Dermis blood vessel endothelial cell (primary cell): ENCODE data around the gene ZBTB18. TPM values are rescaled to one million over a fixed set of nuclear protein-coding genes. Genes with fewer than 3 reads are reported as not detected.
A peak's percentile ranks its signal among the peaks of the same experiment; 100 is the strongest.

ENCODE experiments used
- DNase-seq: peaks from one replicate; pipeline ENCODE4 v3.0.0; 2010
- total RNA-seq: library from RNA; depleted of rRNA; stranded (reverse); fragments of >200 nt; gene quantifications from 2 replicates; pipeline ENCODE4 v1.2.3, GENCODE V29; 2014

The ZBTB18 gene
- total RNA-seq, 1 donor from 2014 or later: 41.0 TPM

GRCh38 chr1:244064621-244065020 is 13.5 kb downstream of the ZBTB18 start:
- no peak for DNase-seq

DNA sequence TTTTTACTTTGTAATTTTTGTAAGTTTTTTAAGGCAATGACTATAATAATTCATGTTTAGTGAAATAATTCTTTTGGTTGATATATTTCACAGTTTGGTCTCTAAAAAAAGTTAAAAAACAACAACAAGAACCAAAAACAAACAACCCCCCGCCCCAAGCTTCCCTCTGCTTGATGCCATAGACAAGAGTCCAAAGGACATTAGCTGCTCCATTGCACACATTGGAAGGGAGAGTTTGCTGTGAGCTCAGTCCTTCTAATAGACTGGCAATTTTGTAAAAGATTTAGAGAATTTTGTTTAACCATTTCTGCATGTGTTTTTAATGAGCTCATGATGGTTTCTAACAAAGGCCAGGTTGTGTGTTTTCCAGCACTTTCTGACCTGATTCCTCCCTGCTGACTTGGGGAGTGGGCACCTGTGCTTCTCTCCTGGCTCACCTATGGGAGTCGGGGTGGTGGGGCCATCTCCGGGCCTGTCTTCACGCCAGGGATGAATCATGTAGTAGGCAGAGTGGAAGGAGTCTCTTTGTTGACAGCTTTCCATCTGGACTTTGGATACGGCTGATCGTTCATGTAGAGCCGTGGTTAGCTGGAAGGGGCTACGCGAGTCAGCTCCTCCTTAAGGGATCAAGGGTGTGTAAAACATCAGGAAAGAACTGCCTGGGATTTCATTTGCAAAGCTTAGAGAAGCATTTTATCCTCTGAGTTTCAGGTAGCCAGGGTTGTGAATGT is 14.1 kb downstream of the ZBTB18 start:
- no peak for DNase-seq

DNA sequence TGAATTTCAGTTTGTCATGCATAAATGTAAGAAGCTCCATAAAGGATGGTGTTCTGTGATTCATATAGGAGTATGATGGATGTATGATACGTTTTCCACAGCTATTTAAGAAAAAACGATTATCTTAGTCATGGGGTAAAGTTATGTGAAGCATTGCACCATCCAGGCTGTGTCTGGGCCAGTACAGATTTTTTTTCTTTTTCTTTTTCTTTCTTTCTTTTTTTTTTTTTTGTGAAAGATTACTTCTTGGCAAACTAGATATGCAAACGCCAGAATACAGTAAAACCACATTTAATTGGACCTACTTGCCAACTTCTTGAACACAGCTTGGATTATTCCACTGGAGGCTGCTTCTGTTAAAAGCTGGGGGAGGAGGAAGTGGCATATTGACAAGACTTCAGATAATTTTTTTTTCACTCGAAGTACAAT is 14.9 kb downstream of the ZBTB18 start:
- DNase-seq: no peak

DNA sequence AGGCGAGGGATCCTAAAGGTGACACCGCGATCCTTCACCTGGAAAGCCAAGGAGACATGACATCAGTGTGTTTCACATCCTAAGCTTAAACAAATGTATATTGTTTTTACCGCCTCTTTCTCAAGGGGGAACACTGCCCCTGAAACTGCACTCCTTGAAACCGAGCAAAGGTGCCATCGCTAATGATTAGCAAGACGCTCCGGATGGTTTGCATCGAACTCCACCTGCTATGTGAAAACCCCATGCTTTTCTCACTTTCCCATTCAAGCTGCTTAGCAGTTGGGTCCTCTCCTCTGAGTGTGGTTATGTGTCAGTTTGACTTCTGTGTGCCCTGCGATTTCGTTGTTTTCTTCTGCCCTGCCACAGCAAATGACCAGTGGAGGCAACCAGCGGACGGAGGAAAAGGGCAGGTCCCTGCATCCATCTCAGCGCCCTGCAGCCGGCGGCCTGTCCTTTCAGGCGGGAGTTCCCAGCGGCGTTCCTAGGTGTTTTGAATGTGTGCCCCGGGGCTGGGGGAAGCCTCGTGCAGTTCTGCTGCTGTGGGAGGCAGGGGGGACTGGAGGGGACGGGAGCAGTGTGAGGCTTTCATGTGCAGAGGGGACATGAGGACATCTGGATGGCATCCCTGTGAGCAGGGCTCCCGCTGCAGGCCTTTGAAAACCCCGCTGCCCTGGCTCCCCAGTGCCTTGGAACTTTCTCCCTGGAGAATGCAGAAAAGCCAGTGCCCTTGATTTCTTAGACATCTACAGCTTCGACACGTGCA is 16.1 kb downstream of the ZBTB18 start:
- DNase-seq: no peak

DNA sequence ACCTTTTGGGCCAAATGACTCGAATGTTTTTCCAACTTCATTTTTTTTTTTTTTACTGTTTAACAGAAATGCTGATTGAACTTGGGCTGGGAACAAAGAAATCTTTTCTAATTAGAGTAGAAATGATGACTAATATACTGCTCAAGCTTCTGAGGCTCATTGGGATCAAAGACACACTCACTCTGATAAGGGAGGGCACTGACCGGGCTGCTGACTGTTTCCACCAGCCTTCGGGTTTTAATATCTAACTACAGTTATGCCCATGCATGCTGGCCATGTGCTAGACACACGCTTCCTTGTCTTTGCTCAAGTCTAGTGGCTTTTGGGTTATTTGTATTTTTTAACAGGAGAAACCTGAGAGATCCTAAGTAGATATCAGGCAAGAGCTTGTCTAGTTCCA is 16.8 kb downstream of the ZBTB18 start:
- peak; percentile 18 for DNase-seq

DNA sequence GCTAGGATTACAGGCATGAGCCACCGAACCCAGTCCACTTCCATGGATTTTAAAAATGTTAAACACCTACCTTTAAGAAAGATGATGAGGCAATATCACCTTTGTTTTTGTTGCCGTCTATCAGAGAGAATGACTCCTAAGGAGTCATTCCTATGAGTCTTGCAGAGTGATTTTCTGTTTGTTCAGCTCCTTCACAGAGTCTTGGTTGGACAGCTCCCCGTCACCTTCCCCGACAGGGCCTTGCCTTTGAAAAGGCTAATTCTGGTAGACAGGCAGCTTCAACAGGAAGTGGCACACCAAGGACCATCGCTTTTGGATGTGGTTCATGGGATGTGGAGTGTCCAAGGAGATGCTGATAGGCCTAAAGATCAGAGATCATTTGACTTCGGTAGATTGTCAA is 17.5 kb downstream of the ZBTB18 start:
- DNase-seq: no peak

GRCh38 chr1:244069326-244069898 is 18.3 kb downstream of the ZBTB18 start:
- no peak for DNase-seq

- DNase-seq: no peak
Observed at GRCh38 chr1:244074559-244075171, 23.6 kb downstream of the ZBTB18 start.

DNA sequence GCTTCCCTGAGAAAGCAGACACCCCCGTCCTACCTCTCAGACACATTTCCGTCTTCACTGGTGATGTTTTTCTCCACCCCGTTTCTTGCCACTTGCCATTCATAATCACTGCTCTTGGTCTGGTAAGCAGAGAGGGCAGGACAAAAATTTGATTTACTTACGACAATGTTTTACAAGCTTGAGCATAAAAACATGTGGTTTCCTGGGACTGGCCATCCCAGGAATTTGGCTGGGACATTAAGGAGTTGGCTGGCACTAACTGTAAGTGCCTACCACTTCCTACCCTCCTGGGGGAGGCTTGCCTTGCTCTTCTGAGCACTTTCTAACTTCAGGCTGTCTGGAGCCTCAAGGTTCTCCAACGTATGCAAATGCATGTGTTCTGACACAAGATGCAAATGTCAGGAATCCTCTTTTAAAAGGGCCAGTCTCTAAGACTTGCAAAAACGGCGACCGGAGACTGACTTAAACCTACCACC is 24.2 kb downstream of the ZBTB18 start:
- no peak for DNase-seq

DNA sequence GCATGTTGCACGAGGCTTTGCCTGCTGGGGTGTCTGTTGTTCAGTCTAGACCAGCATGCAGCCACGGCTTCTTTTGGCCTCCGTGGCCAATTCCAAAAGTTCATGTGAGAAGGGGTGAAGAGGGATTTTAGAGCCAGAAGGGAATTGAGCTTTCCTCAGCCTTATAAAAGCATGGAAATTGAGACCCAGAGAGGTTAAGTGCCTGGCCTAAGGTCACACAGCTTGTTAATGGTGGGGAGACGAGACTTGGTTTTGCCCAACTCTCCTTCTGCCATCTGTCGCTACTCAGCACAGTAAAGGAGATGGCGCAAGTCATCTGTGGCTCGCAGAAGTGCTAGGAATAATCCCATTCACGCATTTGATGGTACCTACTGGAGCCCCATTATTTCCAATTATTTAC is 25.7 kb downstream of the ZBTB18 start:
- no peak for DNase-seq

- DNase-seq: peak; percentile 23
Observed at GRCh38 chr1:244077473-244078220, 26.6 kb downstream of the ZBTB18 start.

GRCh38 chr1:244080343-244080929 is 29.4 kb downstream of the ZBTB18 start:
- DNase-seq: no peak

GRCh38 chr1:244082969-244083368 is 31.9 kb downstream of the ZBTB18 start:
- no peak for DNase-seq

- DNase-seq: no peak
Observed at GRCh38 chr1:244083383-244083943, 32.4 kb downstream of the ZBTB18 start.

GRCh38 chr1:244084763-244085162 is 33.7 kb downstream of the ZBTB18 start:
- peak; percentile 91 for DNase-seq

DNA sequence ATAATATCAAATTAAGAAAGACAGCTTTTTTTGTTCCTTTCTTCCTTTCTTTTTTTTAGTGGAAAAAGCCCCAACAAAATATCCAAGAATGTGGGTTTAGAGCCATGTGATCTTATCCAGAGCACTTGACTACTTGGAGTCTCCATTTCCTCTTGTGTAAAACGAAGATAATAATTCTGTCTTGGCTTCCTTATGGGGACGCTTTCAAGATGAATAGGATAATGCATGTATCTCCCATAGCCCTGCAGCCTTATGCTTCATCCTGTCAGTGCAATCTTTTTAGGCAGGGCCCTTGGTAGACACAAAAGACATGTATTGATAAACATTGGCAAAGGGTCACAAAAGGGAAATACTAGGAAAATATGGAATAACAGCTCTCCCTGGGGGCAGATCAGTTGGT is 34.8 kb downstream of the ZBTB18 start:
- no peak for DNase-seq

DNA sequence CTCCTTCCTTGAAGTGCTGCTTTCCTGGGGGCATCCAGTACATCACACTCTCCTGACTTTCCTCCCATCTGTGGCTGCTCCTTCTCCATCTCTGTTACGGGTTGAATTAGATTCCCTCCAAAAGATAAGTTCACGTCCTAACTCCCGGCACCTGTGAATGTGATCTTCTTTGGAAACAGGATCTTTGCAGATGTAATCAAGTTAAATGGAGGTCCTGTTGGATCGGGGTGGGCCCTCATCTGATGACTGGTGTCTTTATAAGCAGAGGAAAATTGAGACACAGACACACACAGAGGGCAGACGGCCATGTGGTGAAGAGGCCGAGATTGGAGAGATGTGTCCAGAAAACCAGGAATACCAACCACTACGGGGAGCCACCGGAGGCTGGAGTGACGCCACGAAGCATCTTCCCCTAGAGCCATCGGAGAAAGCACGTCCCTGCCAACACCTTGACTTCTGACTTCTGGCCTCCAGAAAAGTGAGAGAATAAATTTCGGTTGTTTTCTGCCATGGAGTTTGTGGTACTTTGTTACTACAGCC is 36.0 kb downstream of the ZBTB18 start:
- no peak for DNase-seq

- no peak for DNase-seq
Observed at GRCh38 chr1:244087611-244088010, 36.5 kb downstream of the ZBTB18 start.

DNA sequence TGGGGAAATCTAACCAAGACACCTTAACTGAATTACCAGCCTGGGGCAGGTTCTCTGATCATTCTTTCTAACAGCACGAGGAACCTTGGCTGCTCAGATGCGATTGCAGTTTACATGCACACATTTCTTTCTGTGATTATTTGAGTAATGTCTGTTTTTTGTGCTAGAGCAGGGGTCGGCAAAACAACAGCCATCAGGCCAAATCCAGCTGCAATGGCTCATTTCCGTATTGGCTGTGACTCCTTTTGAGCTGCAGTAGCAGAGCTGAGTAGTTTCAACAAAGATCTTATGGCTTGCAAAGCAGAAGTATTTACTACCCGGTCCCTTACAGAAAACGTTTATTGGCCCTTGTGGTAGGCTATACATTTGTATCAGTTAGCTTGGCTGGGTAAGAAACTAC is 37.1 kb downstream of the ZBTB18 start:
- DNase-seq: peak; percentile 55

GRCh38 chr1:244089561-244089960 is 38.5 kb downstream of the ZBTB18 start:
- DNase-seq: no peak

- no peak for DNase-seq
Observed at GRCh38 chr1:244090645-244091044, 39.6 kb downstream of the ZBTB18 start.
